ENCODE measurements around the gene KCNQ1. TPM values are rescaled to one million over a fixed set of nuclear protein-coding genes. Genes with fewer than 3 reads are reported as not detected.
A peak's percentile ranks its signal among the peaks of the same experiment; 100 is the strongest.

The KCNQ1 gene
- total and polyA plus RNA-seq, 2 of the 13 experiments (the other 11 are each of a cell fraction or from before 2014, with no cell fraction given) = 0.02 to 0.08 TPM

DNA sequence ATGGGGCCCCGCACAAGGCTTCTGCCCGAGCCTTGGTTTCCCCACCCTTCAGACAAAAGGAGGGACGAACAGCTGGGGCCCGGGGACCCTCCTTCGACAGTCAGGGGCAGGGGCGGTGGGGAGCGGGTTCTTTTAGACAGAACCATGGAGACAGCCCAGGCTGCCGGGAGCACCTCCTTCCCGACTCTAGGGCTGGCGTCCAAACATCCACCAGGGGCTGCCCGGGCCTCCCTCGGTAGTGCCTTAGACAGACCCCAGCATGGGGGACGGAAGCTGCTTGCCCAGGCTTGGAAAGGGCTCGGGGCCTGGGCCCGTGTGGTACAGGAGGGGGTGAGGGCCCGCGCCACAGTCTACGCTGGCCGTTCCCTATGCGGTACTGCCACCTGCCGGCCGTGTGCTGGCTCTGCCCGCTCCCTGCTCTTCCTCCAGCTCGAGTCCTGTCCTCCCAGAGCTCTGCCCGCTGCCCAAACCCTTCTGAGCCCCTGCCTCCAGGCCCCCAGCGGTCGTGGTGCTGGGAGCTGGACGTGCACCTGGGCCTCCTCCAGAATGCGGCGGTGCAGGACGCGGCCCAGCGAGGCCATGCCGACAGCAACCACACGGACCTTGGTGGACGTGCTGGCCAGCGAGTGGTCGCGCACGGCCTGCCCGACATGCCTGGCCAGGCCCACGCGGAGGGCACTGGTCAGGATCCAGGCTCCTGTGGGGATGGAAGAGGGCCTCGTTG, 24.1 kb upstream of the KCNQ1 start (continued):
- no peak for TF ChIP-seq ZNF562 (CRISPR knock-in tag; IDR thresholded peaks at IDR 0.05; ENCODE audit: borderline replicate concordance)
- TF ChIP-seq ZNF460 (CRISPR knock-in tag; IDR thresholded peaks at IDR 0.05; ENCODE audit: borderline replicate concordance) = no peak
- TF ChIP-seq TEAD2 (CRISPR knock-in tag; IDR thresholded peaks at IDR 0.05) = no peak
- TF ChIP-seq KLF12 (CRISPR knock-in tag; IDR thresholded peaks at IDR 0.05; ENCODE audit: borderline replicate concordance) = peak; percentile 54; the same call in 1 of the 2 replicates
- no peak for TF ChIP-seq SUZ12 (IDR thresholded peaks at IDR 0.05; ENCODE audit: low read depth, low read length)
- no peak for TF ChIP-seq NFYB (CRISPR knock-in tag; IDR thresholded peaks at IDR 0.05)
- TF ChIP-seq MAZ (IDR thresholded peaks at IDR 0.05; ENCODE audit: borderline replicate concordance, low read depth, low read length) = no peak
- 0 out of 2 replicates have a peak, but pooled peaks have one; percentile 15 for TF ChIP-seq MAZ (CRISPR knock-in tag; IDR thresholded peaks at IDR 0.05; ENCODE audit: low read depth)
- TF ChIP-seq ZSCAN21 (CRISPR knock-in tag; IDR thresholded peaks at IDR 0.05; ENCODE audit: borderline replicate concordance) = no peak
- no peak for TF ChIP-seq ZNF749 (CRISPR knock-in tag; IDR thresholded peaks at IDR 0.05; ENCODE audit: borderline replicate concordance)
- TF ChIP-seq, protein P1, sequence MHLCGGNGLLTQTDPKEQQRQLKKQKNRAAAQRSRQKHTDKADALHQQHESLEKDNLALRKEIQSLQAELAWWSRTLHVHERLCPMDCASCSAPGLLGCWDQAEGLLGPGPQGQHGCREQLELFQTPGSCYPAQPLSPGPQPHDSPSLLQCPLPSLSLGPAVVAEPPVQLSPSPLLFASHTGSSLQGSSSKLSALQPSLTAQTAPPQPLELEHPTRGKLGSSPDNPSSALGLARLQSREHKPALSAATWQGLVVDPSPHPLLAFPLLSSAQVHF (CRISPR knock-in tag; IDR thresholded peaks at IDR 0.05) = no peak
- no peak for TF ChIP-seq CREB1 (IDR thresholded peaks at IDR 0.05)
- TF ChIP-seq CREB1 (CRISPR knock-in tag; IDR thresholded peaks at IDR 0.05) = no peak
- TF ChIP-seq, protein P2, sequence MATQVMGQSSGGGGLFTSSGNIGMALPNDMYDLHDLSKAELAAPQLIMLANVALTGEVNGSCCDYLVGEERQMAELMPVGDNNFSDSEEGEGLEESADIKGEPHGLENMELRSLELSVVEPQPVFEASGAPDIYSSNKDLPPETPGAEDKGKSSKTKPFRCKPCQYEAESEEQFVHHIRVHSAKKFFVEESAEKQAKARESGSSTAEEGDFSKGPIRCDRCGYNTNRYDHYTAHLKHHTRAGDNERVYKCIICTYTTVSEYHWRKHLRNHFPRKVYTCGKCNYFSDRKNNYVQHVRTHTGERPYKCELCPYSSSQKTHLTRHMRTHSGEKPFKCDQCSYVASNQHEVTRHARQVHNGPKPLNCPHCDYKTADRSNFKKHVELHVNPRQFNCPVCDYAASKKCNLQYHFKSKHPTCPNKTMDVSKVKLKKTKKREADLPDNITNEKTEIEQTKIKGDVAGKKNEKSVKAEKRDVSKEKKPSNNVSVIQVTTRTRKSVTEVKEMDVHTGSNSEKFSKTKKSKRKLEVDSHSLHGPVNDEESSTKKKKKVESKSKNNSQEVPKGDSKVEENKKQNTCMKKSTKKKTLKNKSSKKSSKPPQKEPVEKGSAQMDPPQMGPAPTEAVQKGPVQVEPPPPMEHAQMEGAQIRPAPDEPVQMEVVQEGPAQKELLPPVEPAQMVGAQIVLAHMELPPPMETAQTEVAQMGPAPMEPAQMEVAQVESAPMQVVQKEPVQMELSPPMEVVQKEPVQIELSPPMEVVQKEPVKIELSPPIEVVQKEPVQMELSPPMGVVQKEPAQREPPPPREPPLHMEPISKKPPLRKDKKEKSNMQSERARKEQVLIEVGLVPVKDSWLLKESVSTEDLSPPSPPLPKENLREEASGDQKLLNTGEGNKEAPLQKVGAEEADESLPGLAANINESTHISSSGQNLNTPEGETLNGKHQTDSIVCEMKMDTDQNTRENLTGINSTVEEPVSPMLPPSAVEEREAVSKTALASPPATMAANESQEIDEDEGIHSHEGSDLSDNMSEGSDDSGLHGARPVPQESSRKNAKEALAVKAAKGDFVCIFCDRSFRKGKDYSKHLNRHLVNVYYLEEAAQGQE (IDR thresholded peaks at IDR 0.05; ENCODE audit: borderline replicate concordance in 1 of 2, low read depth in 1 of 2, low read length in 2 of 2) = no peak
- TF ChIP-seq POGZ (CRISPR knock-in tag; IDR thresholded peaks at IDR 0.05) = no peak
- TF ChIP-seq NR3C1 (CRISPR knock-in tag; IDR thresholded peaks at IDR 0.05) = no peak
- TF ChIP-seq FOXK1 (CRISPR knock-in tag; IDR thresholded peaks at IDR 0.05; ENCODE audit: borderline replicate concordance, low read depth) = no peak
- TF ChIP-seq HHEX (CRISPR knock-in tag; IDR thresholded peaks at IDR 0.05) = no peak
- no peak for TF ChIP-seq BCLAF1 (IDR thresholded peaks at IDR 0.05)
- TF ChIP-seq JUND (CRISPR knock-in tag; IDR thresholded peaks at IDR 0.05) = no peak
- no peak for TF ChIP-seq WIZ (CRISPR knock-in tag; IDR thresholded peaks at IDR 0.05)
- no peak for TF ChIP-seq ZFP1 (CRISPR knock-in tag; IDR thresholded peaks at IDR 0.05)
- no peak for TF ChIP-seq IRF1 (CRISPR knock-in tag; IDR thresholded peaks at IDR 0.05; ENCODE audit: low read depth)

Data from HepG2 (cell line).